B cell (primary cell): Measurements from ENCODE around the gene KIF3A. TPM values are rescaled to one million over a fixed set of nuclear protein-coding genes. Genes with fewer than 3 reads are reported as not detected.

Source experiments
- ATAC-seq: fragments of 200-7000 bp; cut with Tn5 transposase; one replicate; pipeline ENCODE4 v1.10.0; 2021; ENCODE audit warnings: low read depth, mild to moderate bottlenecking, moderate number of reproducible peaks, moderate library complexity
- CTCF ChIA-PET: fragments of 350-600 bp; sonication (Branson Sonifier 250); formaldehyde crosslinking; loops from one replicate; lab custom pipeline; 2021; ENCODE audit warnings: antibody characterized with exemption, inconsistent platforms; lab: Charles Lee
- POLR2A ChIA-PET: fragments of 350-600 bp; sonication (Branson Sonifier 250); formaldehyde crosslinking; loops from one replicate; lab custom pipeline; 2021; ENCODE audit warnings: antibody characterized with exemption; lab: Charles Lee
- DNase-seq: peaks from one replicate; pipeline ENCODE4 v3.0.0; 2013
- H2AFZ ChIP-seq: 2 replicates; pipeline ENCODE4 v1.6.1; 2012; ENCODE audit warnings: mild to moderate bottlenecking, low read depth, low read length; ENCODE audit not compliant: insufficient read depth, poor library complexity, severe bottlenecking
- H3K27ac ChIP-seq, 2 donors: 1 replicate in 1 of 2; 2 replicates in 1 of 2; pipeline ENCODE4 v1.5.1; 2012 to 2013; ENCODE audit warnings: low read length in 2 of 2, mild to moderate bottlenecking in 2 of 2, moderate library complexity in 1 of 2
- H3K27me3 ChIP-seq, 4 experiments: fragments of 200-600 bp in 1 of 4; sonication (generic) in 1 of 4; replicated peaks in 1 of 4; 1 replicate in 2 of 4; 2 replicates in 2 of 4; pipeline versions ENCODE4 v1.6.1 to v1.7.0; 2013 to 2016; ENCODE audit warnings: low read length in 3 of 4, mild to moderate bottlenecking in 2 of 4, mixed read lengths in 1 of 4, moderate library complexity in 1 of 4; ENCODE audit not compliant: insufficient read depth in 4 of 4, control insufficient read depth in 3 of 4; ENCODE audit errors: control extremely low read depth in 1 of 4
- H3K36me3 ChIP-seq, 2 experiments: replicated peaks in 1 of 2; 1 replicate in 1 of 2; 2 replicates in 1 of 2; pipeline versions ENCODE4 v1.6.1 to v1.7.1; 2013; ENCODE audit warnings: low read length in 1 of 2; ENCODE audit not compliant: insufficient read depth in 2 of 2, control insufficient read depth in 1 of 2; ENCODE audit errors: control extremely low read depth in 1 of 2, extremely low read depth in 1 of 2
- H3K4me1 ChIP-seq, 2 donors: fragments of 200-600 bp in 1 of 2; sonication (generic) in 1 of 2; 1 replicate in 1 of 2; 2 replicates in 1 of 2; pipeline versions ENCODE4 v1.5.1 to v1.6.1; 2013 to 2017; ENCODE audit warnings: low read length in 2 of 2; ENCODE audit not compliant: control insufficient read depth in 2 of 2, insufficient read depth in 2 of 2
- H3K4me2 ChIP-seq: replicated peaks from 2 replicates; pipeline ENCODE3; 2012; ENCODE audit warnings: mild to moderate bottlenecking, low read depth, low read length; ENCODE audit not compliant: poor library complexity, severe bottlenecking
- H3K4me3 ChIP-seq, 5 experiments: fragments of 200-600 bp in 1 of 5; sonication (generic) in 1 of 5; 1 replicate in 3 of 5; 2 replicates in 2 of 5; pipeline versions ENCODE4 v1.5.1 to v1.7.0; 2011 to 2016; ENCODE audit warnings: low read length in 4 of 5, mild to moderate bottlenecking in 4 of 5, low read depth in 2 of 5, control low read depth in 1 of 5, moderate library complexity in 1 of 5; ENCODE audit not compliant: insufficient read depth in 1 of 5; ENCODE audit errors: control extremely low read depth in 1 of 5, extremely low read depth in 1 of 5
- H3K79me2 ChIP-seq: fragments of 200-600 bp; sonication (generic); one replicate; pipeline ENCODE4 v1.6.0; 2016; ENCODE audit warnings: low read length; ENCODE audit not compliant: control insufficient read depth, insufficient read depth
- H3K9ac ChIP-seq: fragments of 200-600 bp; sonication (generic); 2 replicates; pipeline ENCODE4 v1.6.1; 2017; ENCODE audit warnings: mild to moderate bottlenecking, low read length, moderate library complexity
- H3K9me3 ChIP-seq, 3 donors: one replicate each; pipeline versions ENCODE4 v1.6.1 to v1.7.1; 2013; ENCODE audit warnings: low read length in 2 of 3; ENCODE audit not compliant: control insufficient read depth in 2 of 3, insufficient read depth in 1 of 3; ENCODE audit errors: control extremely low read depth in 1 of 3
- H4K20me1 ChIP-seq: 2 replicates; pipeline ENCODE4 v1.6.0; 2012; ENCODE audit warnings: mild to moderate bottlenecking, low read length; ENCODE audit not compliant: insufficient read depth, control insufficient read depth, poor library complexity, severe bottlenecking
- H3K27ac Mint-ChIP-seq: one replicate; pipeline ENCODE4 v1.8.0; 2021; ENCODE audit warnings: mixed read lengths
- H3K27me3 Mint-ChIP-seq: one replicate; pipeline ENCODE4 v1.8.0; 2021; ENCODE audit warnings: mixed read lengths
- H3K4me1 Mint-ChIP-seq: one replicate; pipeline ENCODE4 v1.8.0; 2021; ENCODE audit warnings: mixed read lengths
- H3K4me3 Mint-ChIP-seq: one replicate; pipeline ENCODE4 v1.8.0; 2021; ENCODE audit warnings: mixed read lengths
- H3K9me3 Mint-ChIP-seq: one replicate; pipeline ENCODE4 v1.8.0; 2022; ENCODE audit warnings: mixed read lengths; ENCODE audit not compliant: insufficient read depth
- EZH2 ChIP-seq: IDR thresholded peaks from 2 replicates; pipeline ENCODE4 v1.6.1; 2012; ENCODE audit warnings: borderline replicate concordance, low read depth, mild to moderate bottlenecking, moderate library complexity, low read length; ENCODE audit not compliant: insufficient read depth, poor library complexity, severe bottlenecking
- WGBS: methylation state at CpG from one replicate; pipeline ENCODE4 v1.1.5; 2013; ENCODE audit warnings: missing lambda C conversion rate; ENCODE audit not compliant: insufficient coverage; 5-methylcytosine and 5-hydroxymethylcytosine counted together
- intact Hi-C: fragments of 100-400 bp; cut with micrococcal nuclease; formaldehyde crosslinking; loops from one replicate; pipeline ENCODE4 v1.10.0; 2022
- polyA plus RNA-seq: library from polyadenylated mRNA; depleted of rRNA; stranded (reverse); fragments of >200 nt; gene quantifications from 2 replicates; pipeline ENCODE4 v1.2.3, GENCODE V29; 2012
- total RNA-seq, 2 donors: library from RNA; stranded (reverse); fragments of 120-200 nt in 1 of 2; gene quantifications; 1 replicate in 1 of 2; 2 replicates in 1 of 2; pipeline versions ENCODE4 v1.2.3 to v1.2.4, GENCODE V29; 2013 to 2022
- TF ChIP-seq, protein P1 (sequence below): fragments of 200-600 bp; IDR thresholded peaks from one replicate; pipeline ENCODE4 v1.8.0; 2022; ENCODE audit warnings: antibody characterized with exemption, mild to moderate bottlenecking

The KIF3A gene
- total and polyA plus RNA-seq, 2 donors (not counting 1 experiment from before 2014, with no cell fraction given): 1.3 to 16.0 TPM

GRCh38 chr5:132677191-132677590 is 60.2 kb downstream of the KIF3A start:
- Histone ChIP-seq H2AFZ (no peak overlapping the region), H3K27ac (no peak overlapping the region), H3K36me3 (no peaks in the 10 kb centered on the region), H3K79me2 (no peaks in the 10 kb centered on the region), H4K20me1 (no peaks in the 10 kb centered on the region), H3K9ac (no peak overlapping the region), H3K4me2 (no peak overlapping the region), H3K9me3 (no peaks in the 10 kb centered on the region), H3K27me3 (no peaks in the 10 kb centered on the region), H3K4me3 (no peak overlapping the region), H3K4me1 (peaks cover 15 to 24% of the 10 kb centered on the region in 2 donors)
- CTCF ChIA-PET: no interaction called here
- POLR2A ChIA-PET: no interaction called here
- intact Hi-C loops: no loop called here
- WGBS: 63% methylated on average over 4 of the region's 7 CpGs
- no peak overlapping the region for H3K4me3 Mint-ChIP-seq
- peaks cover 27% of the 10 kb centered on the region for H3K4me1 Mint-ChIP-seq
- DNase-seq: no peak
- ATAC-seq: no peak
- H3K27me3 Mint-ChIP-seq: no peaks in the 10 kb centered on the region
- H3K27ac Mint-ChIP-seq: no peak overlapping the region
- no peaks in the 10 kb centered on the region for H3K9me3 Mint-ChIP-seq
- no peak for TF ChIP-seq EZH2
- TF ChIP-seq, protein P1, sequence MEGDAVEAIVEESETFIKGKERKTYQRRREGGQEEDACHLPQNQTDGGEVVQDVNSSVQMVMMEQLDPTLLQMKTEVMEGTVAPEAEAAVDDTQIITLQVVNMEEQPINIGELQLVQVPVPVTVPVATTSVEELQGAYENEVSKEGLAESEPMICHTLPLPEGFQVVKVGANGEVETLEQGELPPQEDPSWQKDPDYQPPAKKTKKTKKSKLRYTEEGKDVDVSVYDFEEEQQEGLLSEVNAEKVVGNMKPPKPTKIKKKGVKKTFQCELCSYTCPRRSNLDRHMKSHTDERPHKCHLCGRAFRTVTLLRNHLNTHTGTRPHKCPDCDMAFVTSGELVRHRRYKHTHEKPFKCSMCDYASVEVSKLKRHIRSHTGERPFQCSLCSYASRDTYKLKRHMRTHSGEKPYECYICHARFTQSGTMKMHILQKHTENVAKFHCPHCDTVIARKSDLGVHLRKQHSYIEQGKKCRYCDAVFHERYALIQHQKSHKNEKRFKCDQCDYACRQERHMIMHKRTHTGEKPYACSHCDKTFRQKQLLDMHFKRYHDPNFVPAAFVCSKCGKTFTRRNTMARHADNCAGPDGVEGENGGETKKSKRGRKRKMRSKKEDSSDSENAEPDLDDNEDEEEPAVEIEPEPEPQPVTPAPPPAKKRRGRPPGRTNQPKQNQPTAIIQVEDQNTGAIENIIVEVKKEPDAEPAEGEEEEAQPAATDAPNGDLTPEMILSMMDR: no peak

GRCh38 chr5:132675936-132676689 is 61.2 kb downstream of the KIF3A start:
- no peaks in the 10 kb centered on the region for H3K9me3 Mint-ChIP-seq
- Histone ChIP-seq H3K4me3 (no peak overlapping the region), H2AFZ (no peak overlapping the region), H3K79me2 (no peaks in the 10 kb centered on the region), H3K4me1 (peaks cover 4 to 14% of the 10 kb centered on the region in 2 donors), H3K27ac (no peak overlapping the region), H4K20me1 (no peaks in the 10 kb centered on the region), H3K9me3 (no peaks in the 10 kb centered on the region), H3K27me3 (no peaks in the 10 kb centered on the region), H3K36me3 (no peaks in the 10 kb centered on the region), H3K9ac (no peak overlapping the region), H3K4me2 (no peak overlapping the region)
- ATAC-seq (no peak), DNase-seq (no peak)
- TF ChIP-seq, protein P1: no peak
- no peak for TF ChIP-seq EZH2
- ChIA-PET CTCF (no interaction called here), POLR2A (no interaction called here)
- 91% methylated on average over 6 of the region's 11 CpGs for WGBS
- peaks cover 16% of the 10 kb centered on the region for H3K4me1 Mint-ChIP-seq
- intact Hi-C loops: no loop called here
- no peak overlapping the region for H3K4me3 Mint-ChIP-seq
- H3K27ac Mint-ChIP-seq: no peak overlapping the region
- H3K27me3 Mint-ChIP-seq: peaks cover 2% of the 10 kb centered on the region
